Epithelial cell of proximal tubule (primary cell): ENCODE measurements around the gene AK5. TPM values are rescaled to one million over a fixed set of nuclear protein-coding genes. Genes with fewer than 3 reads are reported as not detected.

ENCODE experiments used
- DNase-seq: peaks from one replicate; pipeline ENCODE4 v3.0.0-alpha.2; 2011; ENCODE audit warnings: low read depth
- H3K4me3 ChIP-seq: 2 replicates; pipeline ENCODE4 v1.5.1; 2011; ENCODE audit warnings: low read depth, mild to moderate bottlenecking, low read length
- total RNA-seq: library from RNA; depleted of rRNA; stranded (reverse); fragments of >200 nt; gene quantifications from 2 replicates; pipeline ENCODE4 v1.2.3, GENCODE V29; 2015
- TF ChIP-seq, protein P1 (sequence below): conservative IDR thresholded peaks from 2 replicates; pipeline ENCODE4 v1.5.1; 2012; ENCODE audit warnings: low read depth, mild to moderate bottlenecking, low read length

The AK5 gene, protein sequence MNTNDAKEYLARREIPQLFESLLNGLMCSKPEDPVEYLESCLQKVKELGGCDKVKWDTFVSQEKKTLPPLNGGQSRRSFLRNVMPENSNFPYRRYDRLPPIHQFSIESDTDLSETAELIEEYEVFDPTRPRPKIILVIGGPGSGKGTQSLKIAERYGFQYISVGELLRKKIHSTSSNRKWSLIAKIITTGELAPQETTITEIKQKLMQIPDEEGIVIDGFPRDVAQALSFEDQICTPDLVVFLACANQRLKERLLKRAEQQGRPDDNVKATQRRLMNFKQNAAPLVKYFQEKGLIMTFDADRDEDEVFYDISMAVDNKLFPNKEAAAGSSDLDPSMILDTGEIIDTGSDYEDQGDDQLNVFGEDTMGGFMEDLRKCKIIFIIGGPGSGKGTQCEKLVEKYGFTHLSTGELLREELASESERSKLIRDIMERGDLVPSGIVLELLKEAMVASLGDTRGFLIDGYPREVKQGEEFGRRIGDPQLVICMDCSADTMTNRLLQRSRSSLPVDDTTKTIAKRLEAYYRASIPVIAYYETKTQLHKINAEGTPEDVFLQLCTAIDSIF
- total RNA-seq, result 9.3 and 25.0 TPM in 2 replicates

DNA sequence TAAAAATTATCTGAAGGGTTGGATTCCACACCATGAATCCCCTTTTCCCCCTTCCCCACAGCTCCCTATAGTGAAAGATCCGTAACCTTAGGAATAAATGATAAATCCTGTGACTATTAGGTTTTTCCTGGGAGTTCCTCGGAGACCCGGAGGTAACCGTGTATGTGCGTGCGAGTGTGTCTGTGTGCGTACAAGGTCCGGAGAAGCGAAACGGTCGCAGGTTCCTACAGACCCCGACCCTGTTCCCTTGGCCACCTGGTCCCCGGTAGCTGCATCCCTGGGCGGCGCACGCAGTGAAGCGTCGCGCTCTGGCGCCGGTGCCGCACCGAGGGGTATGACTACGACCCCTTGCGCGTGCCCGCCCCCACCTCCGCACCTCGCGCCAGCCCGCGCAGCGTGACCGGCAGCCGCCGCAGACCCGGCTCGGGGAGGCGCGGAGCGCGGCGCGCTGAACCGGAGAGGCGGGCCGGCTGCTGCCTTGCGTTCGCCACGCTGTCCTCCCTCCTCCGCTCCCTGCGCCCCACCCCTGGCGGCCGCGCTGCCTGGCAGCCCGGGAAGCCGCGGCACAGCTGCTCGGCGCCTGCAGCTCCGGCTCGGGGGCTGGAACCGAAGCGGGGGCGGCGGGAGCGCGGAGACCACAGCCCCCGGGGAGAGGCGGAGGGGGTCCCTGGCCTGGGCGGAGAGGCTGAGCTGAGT, at the start of gene AK5:
Gene AK5 (plus strand): TSS at position 529 of the 696 bp plus-strand sequence. CDS start 295 bp downstream, outside the sequence.
- TF ChIP-seq, protein P1, sequence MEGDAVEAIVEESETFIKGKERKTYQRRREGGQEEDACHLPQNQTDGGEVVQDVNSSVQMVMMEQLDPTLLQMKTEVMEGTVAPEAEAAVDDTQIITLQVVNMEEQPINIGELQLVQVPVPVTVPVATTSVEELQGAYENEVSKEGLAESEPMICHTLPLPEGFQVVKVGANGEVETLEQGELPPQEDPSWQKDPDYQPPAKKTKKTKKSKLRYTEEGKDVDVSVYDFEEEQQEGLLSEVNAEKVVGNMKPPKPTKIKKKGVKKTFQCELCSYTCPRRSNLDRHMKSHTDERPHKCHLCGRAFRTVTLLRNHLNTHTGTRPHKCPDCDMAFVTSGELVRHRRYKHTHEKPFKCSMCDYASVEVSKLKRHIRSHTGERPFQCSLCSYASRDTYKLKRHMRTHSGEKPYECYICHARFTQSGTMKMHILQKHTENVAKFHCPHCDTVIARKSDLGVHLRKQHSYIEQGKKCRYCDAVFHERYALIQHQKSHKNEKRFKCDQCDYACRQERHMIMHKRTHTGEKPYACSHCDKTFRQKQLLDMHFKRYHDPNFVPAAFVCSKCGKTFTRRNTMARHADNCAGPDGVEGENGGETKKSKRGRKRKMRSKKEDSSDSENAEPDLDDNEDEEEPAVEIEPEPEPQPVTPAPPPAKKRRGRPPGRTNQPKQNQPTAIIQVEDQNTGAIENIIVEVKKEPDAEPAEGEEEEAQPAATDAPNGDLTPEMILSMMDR, result no peak
- H3K4me3 ChIP-seq, result peak within 1 kb of the TSS; percentile 79
- no peak for DNase-seq

DNA sequence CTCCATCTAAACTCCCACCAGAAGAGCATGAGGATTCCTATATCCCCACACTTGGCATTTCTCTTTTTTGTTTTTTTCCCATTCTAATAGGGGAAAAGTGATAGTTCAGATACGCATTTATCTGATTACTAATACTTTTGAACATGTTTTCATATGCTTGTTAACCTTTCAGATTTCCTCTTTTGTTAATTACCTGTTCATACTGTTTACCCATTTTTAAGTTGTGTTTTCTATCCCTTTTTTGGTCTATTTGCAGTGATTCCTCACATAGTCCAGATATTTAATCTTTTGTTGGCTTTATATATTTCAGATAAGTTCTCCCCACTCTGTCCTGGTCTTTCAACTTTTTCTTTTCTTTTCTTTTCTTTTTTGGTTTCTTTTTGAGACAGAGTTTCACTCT, 49.0 kb upstream of the AK5 start:
- DNase-seq, result no peak
- H3K4me3 ChIP-seq, result no peak overlapping the region
- TF ChIP-seq, protein P1, result no peak

DNA sequence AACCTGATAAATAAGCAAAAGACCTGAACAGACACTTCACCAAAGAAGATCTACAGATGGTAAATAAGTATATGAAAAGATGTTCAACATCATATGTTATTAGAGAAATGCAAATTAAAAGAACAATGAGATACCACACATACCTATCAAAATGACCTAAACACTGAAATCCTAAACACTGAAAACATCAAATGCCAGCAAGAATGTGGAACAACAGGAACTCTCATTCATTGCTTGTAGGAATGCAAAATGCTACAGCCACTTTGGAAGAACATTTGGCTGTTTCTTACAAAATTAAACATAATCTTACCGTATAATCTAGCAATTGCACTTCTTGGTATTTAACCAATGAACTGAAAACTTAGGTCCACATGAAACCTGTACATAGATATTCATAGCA, 47.7 kb upstream of the AK5 start:
- H3K4me3 ChIP-seq, result no peak overlapping the region
- no peak for DNase-seq
- TF ChIP-seq, protein P1, result no peak

DNA sequence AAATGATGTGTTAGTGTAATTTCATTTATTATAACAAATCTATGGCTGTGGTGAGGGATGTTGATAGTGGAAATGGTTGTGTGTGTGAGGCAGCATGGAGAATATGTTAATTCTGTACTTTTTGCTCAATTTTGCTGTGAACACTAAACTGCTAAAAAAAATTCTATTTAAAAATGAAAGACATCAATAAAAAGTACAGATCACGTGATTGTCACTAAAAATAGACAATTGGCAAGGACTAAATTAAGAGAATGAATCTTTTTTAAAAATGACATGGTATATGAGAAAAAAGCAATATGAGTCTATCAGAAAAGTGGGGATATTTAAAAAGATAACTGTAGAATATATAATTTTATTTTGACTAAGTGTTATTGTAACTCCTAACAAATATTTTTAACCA, 46.9 kb upstream of the AK5 start:
- DNase-seq, result no peak
- H3K4me3 ChIP-seq, result no peak overlapping the region
- TF ChIP-seq, protein P1, result no peak

DNA sequence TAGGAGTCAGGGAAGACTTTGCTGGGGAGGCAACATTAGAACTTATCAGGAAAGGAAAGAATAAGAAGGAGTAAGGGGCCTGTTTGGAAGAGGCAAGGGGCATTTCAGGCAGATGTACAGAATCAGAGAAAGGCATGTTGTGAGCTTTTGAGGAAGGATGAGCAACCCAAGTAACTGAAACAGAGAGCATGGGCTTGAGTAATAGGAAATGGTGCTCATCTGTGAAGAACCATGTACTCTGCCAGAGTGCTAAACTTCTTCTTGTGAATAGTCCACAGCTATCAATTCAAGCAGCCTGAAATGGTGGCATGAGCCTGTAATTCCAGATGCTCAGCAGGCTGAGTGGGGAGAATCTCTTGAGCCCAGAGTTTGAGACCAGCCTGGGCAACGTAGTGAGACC, 43.4 kb upstream of the AK5 start:
- no peak for DNase-seq
- TF ChIP-seq, protein P1, result no peak
- H3K4me3 ChIP-seq, result no peak overlapping the region

DNA sequence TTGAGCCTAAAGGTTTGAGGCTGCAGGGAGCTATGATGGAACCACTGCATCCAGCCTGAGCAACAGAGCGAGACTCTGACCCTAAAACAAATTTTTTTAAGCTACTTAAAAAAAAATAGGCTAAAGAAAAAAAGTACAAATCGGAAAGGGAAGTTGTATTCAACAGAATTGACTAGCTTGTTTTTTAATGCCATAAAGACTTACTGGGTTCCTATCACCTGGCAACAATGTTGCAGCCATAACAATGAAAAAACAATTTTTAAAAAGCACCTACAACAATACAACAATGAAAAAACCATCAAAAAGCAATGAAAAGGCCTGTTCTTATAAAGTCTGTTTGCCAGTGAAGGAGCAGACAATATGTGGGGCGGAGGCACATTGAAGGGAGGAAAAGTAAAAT, 42.5 kb upstream of the AK5 start:
- no peak for DNase-seq
- no peak overlapping the region for H3K4me3 ChIP-seq
- TF ChIP-seq, protein P1, result no peak
